HFFc6 (cell line): ENCODE results near the gene C12orf42. TPM values are rescaled to one million over a fixed set of nuclear protein-coding genes. Genes with fewer than 3 reads are reported as not detected.

Experiments
- DNase-seq: peaks from one replicate; pipeline ENCODE4 v3.0.0-alpha.2; 2018
- H3K27ac Mint-ChIP-seq: 2 replicates; pipeline ENCODE4 v1.8.0; 2020; ENCODE audit warnings: mild to moderate bottlenecking, mixed read lengths
- H3K27me3 Mint-ChIP-seq: 2 replicates; pipeline ENCODE4 v1.8.0; 2021; ENCODE audit warnings: mild to moderate bottlenecking, moderate library complexity, mixed read lengths; ENCODE audit not compliant: insufficient read depth
- H3K36me3 Mint-ChIP-seq: 2 replicates; pipeline ENCODE4 v1.8.0; 2021; ENCODE audit warnings: low read depth, mixed read lengths
- H3K4me1 Mint-ChIP-seq: 2 replicates; pipeline ENCODE4 v1.8.0; 2020; ENCODE audit warnings: low read depth, mixed read lengths
- H3K4me3 Mint-ChIP-seq: 2 replicates; pipeline ENCODE4 v1.8.0; 2020; ENCODE audit warnings: mild to moderate bottlenecking, moderate library complexity, mixed read lengths
- H3K9me3 Mint-ChIP-seq: 2 replicates; pipeline ENCODE4 v1.8.0; 2020; ENCODE audit warnings: mild to moderate bottlenecking, mixed read lengths
- total RNA-seq, 6 experiments: library from RNA; stranded (reverse); fragmentation: NEBNext Ultra II Directional; extraction: Animal tissue kit (Norgen Biotek cat#: 25700); gene quantifications; 2 replicates in 1 of 6; 3 replicates in 5 of 6; pipeline ENCODE4 v1.2.3, GENCODE V29; 2021
- TF ChIP-seq, protein P1 (sequence below): fragments of 200-600 bp; sonication (generic); IDR thresholded peaks from 2 replicates; pipeline ENCODE4 v1.5.0; 2021; ENCODE audit warnings: antibody characterized with exemption, mild to moderate bottlenecking

The C12orf42 gene
- total RNA-seq, 6 experiments from 2014 or later, result not detected

DNA sequence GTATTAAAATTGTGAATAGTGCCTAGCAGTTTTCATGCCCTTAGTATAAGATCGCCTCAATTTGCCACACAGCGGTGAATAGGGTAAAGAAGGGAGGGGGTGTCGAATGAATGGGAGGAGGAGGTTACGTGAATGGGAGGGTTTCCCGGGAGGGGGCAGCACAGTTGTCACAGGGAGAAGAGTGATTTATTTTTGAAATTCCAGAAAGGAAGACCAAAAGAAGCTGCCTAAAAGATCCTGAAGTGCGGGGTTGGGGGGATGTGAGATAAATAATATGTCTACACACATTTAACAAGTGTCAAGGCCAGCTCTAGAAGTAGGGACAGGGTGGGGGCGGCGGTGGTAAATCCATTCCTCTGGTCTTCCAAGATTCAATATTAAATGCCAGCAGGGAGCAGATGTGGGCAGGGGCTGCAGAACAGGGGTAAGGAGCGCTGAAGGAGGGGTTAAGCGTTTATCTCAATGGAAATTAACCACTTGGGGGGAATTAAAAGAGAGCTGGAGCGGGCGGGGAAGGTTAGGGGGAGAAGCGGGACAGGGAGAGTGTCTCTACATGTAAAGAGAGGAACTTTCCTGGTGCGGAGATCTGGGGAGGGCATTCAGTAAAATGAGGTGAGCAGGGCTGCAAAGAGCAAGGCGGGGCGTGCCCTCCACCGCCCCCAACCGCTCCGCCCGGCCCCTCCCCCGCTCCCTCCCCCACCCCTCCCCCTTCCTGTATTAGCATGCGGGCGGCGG lies 867 bp downstream of the C12orf42 start:
- TF ChIP-seq, protein P1, sequence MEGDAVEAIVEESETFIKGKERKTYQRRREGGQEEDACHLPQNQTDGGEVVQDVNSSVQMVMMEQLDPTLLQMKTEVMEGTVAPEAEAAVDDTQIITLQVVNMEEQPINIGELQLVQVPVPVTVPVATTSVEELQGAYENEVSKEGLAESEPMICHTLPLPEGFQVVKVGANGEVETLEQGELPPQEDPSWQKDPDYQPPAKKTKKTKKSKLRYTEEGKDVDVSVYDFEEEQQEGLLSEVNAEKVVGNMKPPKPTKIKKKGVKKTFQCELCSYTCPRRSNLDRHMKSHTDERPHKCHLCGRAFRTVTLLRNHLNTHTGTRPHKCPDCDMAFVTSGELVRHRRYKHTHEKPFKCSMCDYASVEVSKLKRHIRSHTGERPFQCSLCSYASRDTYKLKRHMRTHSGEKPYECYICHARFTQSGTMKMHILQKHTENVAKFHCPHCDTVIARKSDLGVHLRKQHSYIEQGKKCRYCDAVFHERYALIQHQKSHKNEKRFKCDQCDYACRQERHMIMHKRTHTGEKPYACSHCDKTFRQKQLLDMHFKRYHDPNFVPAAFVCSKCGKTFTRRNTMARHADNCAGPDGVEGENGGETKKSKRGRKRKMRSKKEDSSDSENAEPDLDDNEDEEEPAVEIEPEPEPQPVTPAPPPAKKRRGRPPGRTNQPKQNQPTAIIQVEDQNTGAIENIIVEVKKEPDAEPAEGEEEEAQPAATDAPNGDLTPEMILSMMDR, result no peak
- DNase-seq, result no peak
- peaks cover 8% of the 10 kb centered on the region for H3K27me3 Mint-ChIP-seq
- H3K4me1 Mint-ChIP-seq, result no peaks in the 10 kb centered on the region
- no peaks in the 10 kb centered on the region for H3K9me3 Mint-ChIP-seq
- H3K27ac Mint-ChIP-seq, result no peak overlapping the region
- H3K36me3 Mint-ChIP-seq, result no peaks in the 10 kb centered on the region
- no peak overlapping the region for H3K4me3 Mint-ChIP-seq

DNA sequence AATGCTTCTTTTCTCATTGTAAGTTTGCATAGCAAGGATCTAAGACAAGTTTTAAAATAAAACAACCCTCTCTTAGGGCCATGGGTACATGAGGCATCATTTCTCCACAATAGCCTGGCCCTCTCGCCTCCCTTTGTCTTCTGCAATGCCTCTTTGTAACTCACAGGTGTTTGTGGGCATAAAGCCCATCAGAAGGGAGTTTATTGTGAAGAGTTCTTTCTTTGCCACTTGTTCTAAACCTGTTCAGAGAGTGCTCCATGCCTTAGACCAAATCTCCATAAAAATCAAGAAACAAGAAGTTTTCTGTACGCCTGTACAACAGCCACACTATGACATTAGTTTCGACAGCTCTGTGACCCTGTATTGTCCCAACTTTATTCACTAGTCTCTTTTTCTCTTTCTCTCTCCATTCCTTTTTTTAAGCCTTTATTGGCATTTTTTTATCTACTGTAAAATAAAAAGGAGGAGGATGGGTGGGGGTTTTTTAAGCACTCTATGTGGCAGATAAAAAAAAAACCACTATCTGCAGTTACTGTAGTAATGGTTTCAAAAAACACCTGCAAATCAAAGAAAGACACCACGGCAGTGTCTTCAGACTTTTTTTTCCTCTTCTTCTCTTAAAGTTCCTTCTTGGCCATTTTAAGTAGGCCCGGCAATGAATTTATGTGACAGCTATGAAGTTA lies 1.6 kb downstream of the C12orf42 start:
- Mint-ChIP-seq H3K27ac (no peak overlapping the region), H3K27me3 (peaks cover 8% of the 10 kb centered on the region), H3K4me1 (no peaks in the 10 kb centered on the region), H3K36me3 (no peaks in the 10 kb centered on the region), H3K9me3 (no peaks in the 10 kb centered on the region), H3K4me3 (no peak overlapping the region)
- TF ChIP-seq, protein P1, result no peak
- DNase-seq, result no peak

DNA sequence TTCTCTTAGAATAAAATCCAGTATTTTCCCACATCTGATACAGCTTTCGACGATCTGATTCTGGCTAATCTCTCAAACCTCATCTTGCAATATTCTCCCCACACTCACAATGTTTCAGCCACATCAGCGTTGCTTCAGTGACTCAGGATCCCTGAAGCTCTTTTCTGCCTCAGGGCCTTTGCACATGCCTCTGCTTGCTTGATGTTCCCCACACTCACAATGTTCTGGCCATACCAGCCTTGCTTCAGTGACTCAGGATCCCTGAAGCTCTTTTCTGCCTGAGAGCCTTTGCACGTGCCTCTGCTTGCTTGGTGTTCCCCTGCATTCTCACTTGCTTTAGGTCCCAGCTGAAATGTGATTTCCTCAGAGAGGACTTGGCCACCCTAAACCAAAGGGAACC lies 2.6 kb downstream of the C12orf42 start:
- no peak overlapping the region for H3K4me3 Mint-ChIP-seq
- DNase-seq, result no peak
- no peaks in the 10 kb centered on the region for H3K36me3 Mint-ChIP-seq
- H3K4me1 Mint-ChIP-seq, result no peaks in the 10 kb centered on the region
- peaks cover 8% of the 10 kb centered on the region for H3K27me3 Mint-ChIP-seq
- H3K27ac Mint-ChIP-seq, result no peak overlapping the region
- no peaks in the 10 kb centered on the region for H3K9me3 Mint-ChIP-seq
- TF ChIP-seq, protein P1, result no peak

DNA sequence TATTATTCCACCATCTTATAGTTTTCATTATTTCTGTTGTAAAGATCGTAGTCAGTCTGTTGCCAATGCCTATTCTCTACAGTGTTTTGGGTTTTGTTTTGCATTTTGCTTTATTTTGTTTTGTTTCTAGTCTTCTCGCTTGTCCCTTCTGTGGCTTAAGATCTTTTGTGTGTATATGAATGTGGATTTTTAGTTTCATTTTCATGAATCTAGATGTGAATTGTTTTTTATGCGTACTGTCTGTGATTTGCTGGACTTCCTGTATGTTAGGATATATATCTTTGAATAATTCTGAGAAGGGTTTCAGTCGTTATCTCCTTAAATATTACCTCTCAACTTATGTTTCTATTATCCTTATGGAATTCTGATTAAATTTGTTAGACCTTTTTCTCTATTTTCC lies 13.4 kb downstream of the C12orf42 start:
- H3K4me3 Mint-ChIP-seq, result no peak overlapping the region
- H3K9me3 Mint-ChIP-seq, result peaks cover 37% of the 10 kb centered on the region
- TF ChIP-seq, protein P1, result no peak
- DNase-seq, result no peak
- H3K27ac Mint-ChIP-seq, result no peak overlapping the region
- no peaks in the 10 kb centered on the region for H3K36me3 Mint-ChIP-seq
- no peaks in the 10 kb centered on the region for H3K4me1 Mint-ChIP-seq
- no peaks in the 10 kb centered on the region for H3K27me3 Mint-ChIP-seq

DNA sequence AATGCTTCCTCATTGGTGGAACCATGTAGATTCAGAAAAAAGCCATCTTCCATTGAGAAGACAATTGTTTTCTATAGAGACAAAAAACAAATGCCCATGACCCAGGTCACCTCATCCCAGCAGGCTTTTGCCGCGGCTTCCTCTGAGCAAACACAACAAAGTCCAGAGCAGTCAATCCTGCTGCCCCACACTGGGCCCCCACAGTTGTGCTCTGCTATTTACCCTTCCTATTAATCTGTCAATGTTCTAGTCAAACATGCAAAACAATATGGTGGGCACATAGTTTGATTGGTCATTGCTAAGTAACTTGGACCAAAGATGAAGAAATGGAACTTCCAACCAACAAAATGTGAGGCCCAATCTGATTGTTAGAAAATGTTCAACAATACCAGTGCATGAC lies 20.7 kb downstream of the C12orf42 start:
- H3K4me3 Mint-ChIP-seq, result no peak overlapping the region

More for the DNA sequence above, 20.7 kb downstream of the C12orf42 start:
- Mint-ChIP-seq H3K27me3 (no peaks in the 10 kb centered on the region), H3K36me3 (no peaks in the 10 kb centered on the region), H3K9me3 (peaks cover 50% of the 10 kb centered on the region), H3K27ac (no peak overlapping the region), H3K4me1 (no peaks in the 10 kb centered on the region)
- DNase-seq, result no peak
- TF ChIP-seq, protein P1, result no peak
